ENCODE measurements around the gene ARHGAP23.

The ARHGAP23 gene

DNA sequence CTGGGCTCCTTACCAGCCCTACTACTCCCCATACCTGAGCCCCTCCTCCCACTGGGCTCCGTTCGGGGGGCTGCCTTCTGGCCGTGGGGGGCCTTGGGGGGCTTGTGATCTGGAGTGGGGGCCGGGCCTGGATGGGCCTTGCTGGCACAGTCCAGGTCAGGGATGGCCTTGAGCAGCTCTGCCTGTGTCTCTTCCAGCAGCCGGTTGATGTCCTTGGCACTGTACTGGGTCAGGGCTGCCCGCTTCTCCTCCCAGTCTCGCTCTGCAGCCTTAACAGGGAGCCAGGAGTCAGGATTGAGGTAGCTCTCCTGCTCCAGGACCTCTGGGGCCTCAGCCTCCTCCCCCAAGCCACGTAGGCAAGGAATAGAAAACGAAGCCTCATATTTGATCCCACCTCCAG is 122.9 kb downstream of the ARHGAP23 start:
- WGBS (ENCODE audit: extremely low coverage, insufficient coverage, low lambda C conversion rate), result no CpG with 5 or more reads among the region's 9 CpGs

DNA sequence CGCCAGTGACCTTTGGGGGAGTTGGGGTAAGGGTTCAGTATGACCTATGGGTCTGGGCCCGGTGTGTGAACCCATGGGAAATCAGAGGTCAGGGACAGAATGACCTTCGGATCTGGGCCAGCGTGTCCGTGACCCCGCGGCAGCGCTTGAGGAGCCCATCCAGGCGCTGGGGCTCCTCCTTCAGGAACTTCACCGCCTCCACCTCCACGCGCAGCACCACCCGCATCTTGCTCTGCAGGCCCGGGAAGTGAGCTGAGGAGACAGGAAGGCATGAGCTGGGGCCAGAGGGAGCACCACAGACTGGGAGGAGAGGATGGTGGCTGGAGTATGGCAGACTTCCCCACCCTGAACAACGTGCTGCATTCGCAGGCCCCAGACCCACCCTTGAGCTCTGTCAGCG is 124.1 kb downstream of the ARHGAP23 start:
- H3K27ac ChIP-seq (ENCODE audit: low read depth, low read length), result no peak overlapping the region
- no peak overlapping the region for H3K23ac ChIP-seq (ENCODE audit: low read length)
- no peak overlapping the region for H2BK5ac ChIP-seq (ENCODE audit: low read length)
- no peak for DNase-seq
- no peak overlapping the region for H4K8ac ChIP-seq (ENCODE audit: low read depth, low read length)
- no peak overlapping the region for H3K56ac ChIP-seq (ENCODE audit: low read length)
- no peaks in the 10 kb centered on the region for H3K36me3 ChIP-seq (ENCODE audit: control insufficient read depth, insufficient read depth, low read length)
- H4K5ac ChIP-seq (ENCODE audit: low read length), result no peak overlapping the region
- no peak overlapping the region for H2BK15ac ChIP-seq (replicated peaks; ENCODE audit: low read depth)
- no peak overlapping the region for H3K9ac ChIP-seq (ENCODE audit: low read length)
- no peak overlapping the region for H3K18ac ChIP-seq (ENCODE audit: low read length)
- no peaks in the 10 kb centered on the region for H3K79me2 ChIP-seq (ENCODE audit: control insufficient read depth, insufficient read depth, low read length)
- no peaks in the 10 kb centered on the region for H3K27me3 ChIP-seq (ENCODE audit: insufficient read depth, low read length, poor library complexity)
- H3K79me1 ChIP-seq (ENCODE audit: low read length), result no peaks in the 10 kb centered on the region
- H3K4me2 ChIP-seq (ENCODE audit: low read length), result no peak overlapping the region
- no CpG with 5 or more reads among the region's 17 CpGs for WGBS (ENCODE audit: extremely low coverage, insufficient coverage, low lambda C conversion rate)
- H2BK120ac ChIP-seq (ENCODE audit: low read depth, low read length), result no peak overlapping the region
- no peak overlapping the region for H3K4ac ChIP-seq (ENCODE audit: low read depth, low read length)
- H3K4me1 ChIP-seq (ENCODE audit: control insufficient read depth, low read depth, low read length), result no peaks in the 10 kb centered on the region
- no peak overlapping the region for H3K4me3 ChIP-seq (ENCODE audit: low read length)
- no peak overlapping the region for H2AK5ac ChIP-seq (ENCODE audit: low read length)

More for the DNA sequence above, 122.9 kb downstream of the ARHGAP23 start:
- H3K4ac ChIP-seq (ENCODE audit: low read depth, low read length), result no peak overlapping the region
- H4K5ac ChIP-seq (ENCODE audit: low read length), result no peak overlapping the region
- H2BK5ac ChIP-seq (ENCODE audit: low read length), result no peak overlapping the region
- H2BK120ac ChIP-seq (ENCODE audit: low read depth, low read length), result no peak overlapping the region
- no peaks in the 10 kb centered on the region for H3K27me3 ChIP-seq (ENCODE audit: insufficient read depth, low read length, poor library complexity)
- no peaks in the 10 kb centered on the region for H3K79me2 ChIP-seq (ENCODE audit: control insufficient read depth, insufficient read depth, low read length)
- no peaks in the 10 kb centered on the region for H3K4me1 ChIP-seq (ENCODE audit: control insufficient read depth, low read depth, low read length)
- no peak overlapping the region for H3K18ac ChIP-seq (ENCODE audit: low read length)
- H3K79me1 ChIP-seq (ENCODE audit: low read length), result no peaks in the 10 kb centered on the region
- H3K36me3 ChIP-seq (ENCODE audit: control insufficient read depth, insufficient read depth, low read length), result no peaks in the 10 kb centered on the region
- no peak overlapping the region for H3K27ac ChIP-seq (ENCODE audit: low read depth, low read length)
- no peak overlapping the region for H3K4me2 ChIP-seq (ENCODE audit: low read length)
- no peak overlapping the region for H2AK5ac ChIP-seq (ENCODE audit: low read length)
- DNase-seq, result no peak
- no peak overlapping the region for H3K9ac ChIP-seq (ENCODE audit: low read length)
- H3K56ac ChIP-seq (ENCODE audit: low read length), result no peak overlapping the region
- H3K23ac ChIP-seq (ENCODE audit: low read length), result no peak overlapping the region
- H2BK15ac ChIP-seq (replicated peaks; ENCODE audit: low read depth), result no peak overlapping the region
- H3K4me3 ChIP-seq (ENCODE audit: low read length), result no peak overlapping the region
- no peak overlapping the region for H4K8ac ChIP-seq (ENCODE audit: low read depth, low read length)

DNA sequence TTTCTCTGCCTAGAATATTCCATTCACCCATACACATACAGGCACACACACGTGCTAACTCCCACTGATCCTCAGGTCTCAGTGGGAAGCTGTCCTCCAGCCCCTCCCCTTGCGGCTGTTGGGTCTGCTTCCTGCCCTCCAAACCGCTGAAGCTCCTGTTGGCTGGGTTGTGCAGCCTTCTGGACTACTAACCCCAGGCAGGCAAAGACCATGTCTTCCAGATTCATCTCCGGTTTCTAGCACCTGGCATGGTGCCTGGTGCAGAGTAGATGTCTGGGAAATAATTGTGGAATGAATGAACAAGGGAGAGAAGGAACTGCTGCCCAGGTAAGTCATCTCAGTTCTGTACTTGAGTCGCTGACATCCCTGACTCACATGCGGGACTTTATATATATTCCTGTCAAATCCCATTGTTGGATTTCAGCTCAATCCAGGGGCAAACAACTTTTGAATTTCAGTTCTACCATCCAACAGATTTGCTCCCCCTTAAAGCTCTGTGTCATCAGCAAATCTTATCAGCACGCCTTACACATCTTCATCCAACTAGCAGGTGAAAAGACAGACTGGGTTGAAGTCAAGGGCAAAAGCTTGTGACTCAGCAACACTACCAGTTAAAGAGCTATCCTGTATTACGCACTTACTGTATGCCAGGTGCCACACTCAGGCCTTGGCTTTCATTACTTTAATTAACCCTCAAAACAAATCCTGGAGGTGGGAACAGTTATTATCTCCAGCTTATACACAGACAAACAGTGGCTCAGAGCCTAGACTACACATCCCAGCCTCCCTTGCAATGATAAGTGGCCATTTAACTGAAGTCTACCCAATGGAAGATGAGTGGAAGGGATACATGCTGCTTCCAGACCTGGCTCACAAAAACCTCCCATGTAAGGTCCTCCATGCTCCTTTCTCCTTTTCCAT is 126.4 kb downstream of the ARHGAP23 start:
- no peak overlapping the region for H3K56ac ChIP-seq (ENCODE audit: low read length)
- DNase-seq, result no peak
- no peak overlapping the region for H3K4ac ChIP-seq (ENCODE audit: low read depth, low read length)
- no peak overlapping the region for H2AK5ac ChIP-seq (ENCODE audit: low read length)
- no peak overlapping the region for H3K23ac ChIP-seq (ENCODE audit: low read length)
- H4K5ac ChIP-seq (ENCODE audit: low read length), result no peak overlapping the region
- no peak overlapping the region for H2BK15ac ChIP-seq (replicated peaks; ENCODE audit: low read depth)
- no peak overlapping the region for H2BK120ac ChIP-seq (ENCODE audit: low read depth, low read length)
- no peak overlapping the region for H3K4me2 ChIP-seq (ENCODE audit: low read length)
- no peaks in the 10 kb centered on the region for H3K36me3 ChIP-seq (ENCODE audit: control insufficient read depth, insufficient read depth, low read length)
- H2BK5ac ChIP-seq (ENCODE audit: low read length), result no peak overlapping the region
- no peaks in the 10 kb centered on the region for H3K79me1 ChIP-seq (ENCODE audit: low read length)
- WGBS (ENCODE audit: extremely low coverage, insufficient coverage, low lambda C conversion rate), result no CpG with 5 or more reads among the region's 8 CpGs
- no peak overlapping the region for H3K27ac ChIP-seq (ENCODE audit: low read depth, low read length)
- H3K79me2 ChIP-seq (ENCODE audit: control insufficient read depth, insufficient read depth, low read length), result no peaks in the 10 kb centered on the region
- no peak overlapping the region for H3K9ac ChIP-seq (ENCODE audit: low read length)
- no peak overlapping the region for H3K4me3 ChIP-seq (ENCODE audit: low read length)
- H3K18ac ChIP-seq (ENCODE audit: low read length), result no peak overlapping the region
- no peak overlapping the region for H4K8ac ChIP-seq (ENCODE audit: low read depth, low read length)
- no peaks in the 10 kb centered on the region for H3K27me3 ChIP-seq (ENCODE audit: insufficient read depth, low read length, poor library complexity)
- peaks cover 7% of the 10 kb centered on the region for H3K4me1 ChIP-seq (ENCODE audit: control insufficient read depth, low read depth, low read length)

DNA sequence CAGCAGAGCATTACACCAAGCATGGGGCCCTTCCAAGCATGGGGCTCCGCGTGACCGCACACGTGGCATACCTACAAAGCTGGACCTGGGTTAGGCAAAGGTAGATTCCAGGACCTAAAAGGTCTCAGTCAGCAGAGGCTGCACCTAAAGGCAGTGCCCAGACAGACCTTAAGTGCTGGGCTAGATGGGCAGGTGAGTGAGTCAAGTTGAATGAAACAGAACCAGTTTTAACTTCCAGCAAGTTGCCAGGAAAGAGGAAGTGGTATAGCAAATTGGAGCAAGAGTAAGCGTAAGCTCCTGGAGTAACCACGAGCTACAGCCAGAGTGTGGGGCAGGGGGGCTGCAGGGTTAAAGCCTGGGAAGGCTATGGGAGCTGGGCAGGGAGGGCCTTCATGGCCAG is 128.0 kb downstream of the ARHGAP23 start:
- Histone ChIP-seq H3K4ac (ENCODE audit: low read depth, low read length) (no peak overlapping the region), H3K27ac (ENCODE audit: low read depth, low read length) (no peak overlapping the region), H3K56ac (ENCODE audit: low read length) (no peak overlapping the region), H3K4me1 (ENCODE audit: control insufficient read depth, low read depth, low read length) (peaks cover 7% of the 10 kb centered on the region), H2BK120ac (ENCODE audit: low read depth, low read length) (no peak overlapping the region), H3K79me2 (ENCODE audit: control insufficient read depth, insufficient read depth, low read length) (no peaks in the 10 kb centered on the region), H3K4me2 (ENCODE audit: low read length) (no peak overlapping the region), H2BK5ac (ENCODE audit: low read length) (no peak overlapping the region), H3K4me3 (ENCODE audit: low read length) (no peak overlapping the region), H4K8ac (ENCODE audit: low read depth, low read length) (no peak overlapping the region), H3K27me3 (ENCODE audit: insufficient read depth, low read length, poor library complexity) (peaks cover 12% of the 10 kb centered on the region), H3K79me1 (ENCODE audit: low read length) (no peaks in the 10 kb centered on the region), H3K23ac (ENCODE audit: low read length) (no peak overlapping the region), H3K9ac (ENCODE audit: low read length) (no peak overlapping the region), H2BK15ac (replicated peaks; ENCODE audit: low read depth) (no peak overlapping the region), H4K5ac (ENCODE audit: low read length) (no peak overlapping the region), H2AK5ac (ENCODE audit: low read length) (no peak overlapping the region), H3K18ac (ENCODE audit: low read length) (no peak overlapping the region), H3K36me3 (ENCODE audit: control insufficient read depth, insufficient read depth, low read length) (no peaks in the 10 kb centered on the region)
- DNase-seq, result no peak
- no CpG with 5 or more reads among the region's 6 CpGs for WGBS (ENCODE audit: extremely low coverage, insufficient coverage, low lambda C conversion rate)

DNA sequence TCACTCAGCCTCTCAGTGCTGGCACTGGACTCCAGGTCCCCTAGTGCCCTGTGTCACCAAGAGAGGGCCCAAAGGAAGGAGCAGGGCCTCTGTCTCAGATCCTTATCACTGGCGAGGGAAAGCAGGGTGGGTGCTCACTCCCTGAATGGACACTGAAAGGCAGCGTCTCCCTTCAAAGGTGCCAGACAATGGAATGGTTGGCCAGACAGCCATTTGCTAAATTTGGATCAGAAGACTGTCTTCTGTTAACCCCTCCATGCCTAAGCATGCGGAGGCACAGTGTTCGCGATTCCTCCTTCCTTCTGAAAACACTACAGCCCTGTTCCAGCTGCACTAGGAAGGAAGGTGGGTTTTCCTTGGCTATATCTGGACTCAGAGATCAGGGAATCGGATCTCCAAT is 129.1 kb downstream of the ARHGAP23 start:
- no peak overlapping the region for H2BK15ac ChIP-seq (replicated peaks; ENCODE audit: low read depth)
- H3K18ac ChIP-seq (ENCODE audit: low read length), result no peak overlapping the region
- no peak overlapping the region for H3K4ac ChIP-seq (ENCODE audit: low read depth, low read length)
- H3K4me3 ChIP-seq (ENCODE audit: low read length), result no peak overlapping the region
- no peak overlapping the region for H2BK120ac ChIP-seq (ENCODE audit: low read depth, low read length)
- no peak overlapping the region for H3K9ac ChIP-seq (ENCODE audit: low read length)
- no peak overlapping the region for H2BK5ac ChIP-seq (ENCODE audit: low read length)
- no peak overlapping the region for H3K4me2 ChIP-seq (ENCODE audit: low read length)
- no CpG with 5 or more reads among the region's 6 CpGs for WGBS (ENCODE audit: extremely low coverage, insufficient coverage, low lambda C conversion rate)
- H3K56ac ChIP-seq (ENCODE audit: low read length), result peak overlapping the region; percentile 29
- H3K27ac ChIP-seq (ENCODE audit: low read depth, low read length), result no peak overlapping the region
- H3K27me3 ChIP-seq (ENCODE audit: insufficient read depth, low read length, poor library complexity), result peaks cover 21% of the 10 kb centered on the region
- no peak overlapping the region for H3K23ac ChIP-seq (ENCODE audit: low read length)
- H3K79me1 ChIP-seq (ENCODE audit: low read length), result no peaks in the 10 kb centered on the region
- no peak for DNase-seq
- H3K36me3 ChIP-seq (ENCODE audit: control insufficient read depth, insufficient read depth, low read length), result no peaks in the 10 kb centered on the region
- peaks cover 7% of the 10 kb centered on the region for H3K4me1 ChIP-seq (ENCODE audit: control insufficient read depth, low read depth, low read length)
- no peak overlapping the region for H4K5ac ChIP-seq (ENCODE audit: low read length)
- H2AK5ac ChIP-seq (ENCODE audit: low read length), result no peak overlapping the region
- H4K8ac ChIP-seq (ENCODE audit: low read depth, low read length), result no peak overlapping the region
- H3K79me2 ChIP-seq (ENCODE audit: control insufficient read depth, insufficient read depth, low read length), result no peaks in the 10 kb centered on the region
